Measurements from ENCODE around the gene COQ8B.
"Not testable (repeated sequence)": the region's sequence is repeated elsewhere in the genome, so short reads cannot be mapped to it uniquely, and the experiment has no call there.

DNA sequence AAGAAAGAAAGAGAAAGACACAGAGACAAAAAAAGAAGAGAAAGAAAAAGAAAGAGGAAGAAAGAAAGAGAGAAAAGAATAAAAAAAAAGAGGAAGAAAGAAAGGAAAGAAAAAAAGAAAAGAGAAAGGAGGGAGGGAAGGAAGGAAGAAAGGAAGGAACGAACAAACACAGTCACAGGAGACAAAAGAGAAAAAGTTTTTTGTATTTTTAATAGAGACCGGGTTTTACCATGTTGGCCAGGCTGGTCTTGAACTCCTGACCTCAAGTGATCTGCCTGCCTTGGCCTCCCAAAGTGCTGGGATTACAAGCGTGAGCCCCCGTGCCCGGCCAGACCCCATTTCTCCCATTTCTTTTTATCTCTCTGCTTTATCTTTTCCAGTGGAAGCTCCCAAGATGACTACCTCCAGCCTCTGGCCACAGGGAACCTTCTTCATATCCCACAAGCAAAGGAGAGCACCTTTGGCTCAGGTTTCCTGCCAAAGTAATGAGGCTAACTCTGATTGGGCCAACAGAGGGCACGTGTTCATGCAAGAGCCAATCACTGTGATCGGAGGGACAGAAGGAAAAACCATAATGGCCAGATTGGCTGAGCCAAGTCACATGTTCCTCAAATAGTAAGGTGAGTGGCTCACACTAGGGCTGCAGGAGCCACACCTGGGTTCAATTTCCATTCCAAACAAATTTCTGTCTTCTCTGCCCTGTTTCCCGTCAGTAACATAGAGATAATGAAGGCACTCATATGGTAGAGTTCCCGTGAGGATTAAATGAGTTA, 66.6 kb downstream of the COQ8B start:
- TF ChIP-seq POLR2A (IDR thresholded peaks at IDR 0.05), result not testable (repeated sequence)
- TF ChIP-seq, protein P1, sequence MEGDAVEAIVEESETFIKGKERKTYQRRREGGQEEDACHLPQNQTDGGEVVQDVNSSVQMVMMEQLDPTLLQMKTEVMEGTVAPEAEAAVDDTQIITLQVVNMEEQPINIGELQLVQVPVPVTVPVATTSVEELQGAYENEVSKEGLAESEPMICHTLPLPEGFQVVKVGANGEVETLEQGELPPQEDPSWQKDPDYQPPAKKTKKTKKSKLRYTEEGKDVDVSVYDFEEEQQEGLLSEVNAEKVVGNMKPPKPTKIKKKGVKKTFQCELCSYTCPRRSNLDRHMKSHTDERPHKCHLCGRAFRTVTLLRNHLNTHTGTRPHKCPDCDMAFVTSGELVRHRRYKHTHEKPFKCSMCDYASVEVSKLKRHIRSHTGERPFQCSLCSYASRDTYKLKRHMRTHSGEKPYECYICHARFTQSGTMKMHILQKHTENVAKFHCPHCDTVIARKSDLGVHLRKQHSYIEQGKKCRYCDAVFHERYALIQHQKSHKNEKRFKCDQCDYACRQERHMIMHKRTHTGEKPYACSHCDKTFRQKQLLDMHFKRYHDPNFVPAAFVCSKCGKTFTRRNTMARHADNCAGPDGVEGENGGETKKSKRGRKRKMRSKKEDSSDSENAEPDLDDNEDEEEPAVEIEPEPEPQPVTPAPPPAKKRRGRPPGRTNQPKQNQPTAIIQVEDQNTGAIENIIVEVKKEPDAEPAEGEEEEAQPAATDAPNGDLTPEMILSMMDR (IDR thresholded peaks at IDR 0.05), result not testable (repeated sequence)
